SK-MEL-5 (cell line): ENCODE data around the gene PLEKHM2. TPM values are rescaled to one million over a fixed set of nuclear protein-coding genes. Genes with fewer than 3 reads are reported as not detected.

ENCODE experiments used
- DNase-seq: peaks from one replicate; pipeline ENCODE4 v3.0.0-alpha.2; 2016; ENCODE audit warnings: low read depth, low spot score
- in situ Hi-C: cut with HindIII; loops from 2 replicates; pipeline ENCODE4 v1.10.0; 2016; ENCODE audit warnings: low sequenced_read_pairs, high pct_unique_total_duplicates, low pct_unique_long_range_greater_than_20kb
- total RNA-seq: library from RNA; depleted of rRNA; stranded (reverse); fragments of >200 nt; shearing (Covaris generic); gene quantifications from 2 replicates; pipeline ENCODE4 v1.2.3, GENCODE V29; 2014

PLEKHM2 gene
- total RNA-seq, 1 experiment from 2014 or later, result 37.6 TPM

- in situ Hi-C loops, result no loop called here
- no peak for DNase-seq
Observed at GRCh38 chr1:15742339-15742801, 58.2 kb downstream of the PLEKHM2 start, which contains the start of gene TMEM82. TSS of gene TMEM82 (plus strand) at chr1:15742499. CDS start at chr1:15742560, 61 bp downstream.

- DNase-seq, result no peak
- in situ Hi-C loops, result no loop called here
Observed at GRCh38 chr1:15744122-15744679, 60.1 kb downstream of the PLEKHM2 start.

- in situ Hi-C loops, result no loop called here
- no peak for DNase-seq
Observed at GRCh38 chr1:15747378-15747777, 63.3 kb downstream of the PLEKHM2 start.

GRCh38 chr1:15748264-15748663 is 64.1 kb downstream of the PLEKHM2 start:
- in situ Hi-C loops, result no loop called here
- no peak for DNase-seq

- in situ Hi-C loops, result no loop called here
- no peak for DNase-seq
Observed at GRCh38 chr1:15748690-15749398, 64.7 kb downstream of the PLEKHM2 start.

- in situ Hi-C loops, result no loop called here
- no peak for DNase-seq
Observed at GRCh38 chr1:15749399-15750291, 65.5 kb downstream of the PLEKHM2 start.

GRCh38 chr1:15750924-15751323 is 66.8 kb downstream of the PLEKHM2 start:
- in situ Hi-C loops, result no loop called here
- DNase-seq, result no peak

- DNase-seq, result no peak
- in situ Hi-C loops, result no loop called here
Observed at GRCh38 chr1:15751717-15752116, 67.6 kb downstream of the PLEKHM2 start.

- in situ Hi-C loops, result no loop called here
- no peak for DNase-seq
Observed at GRCh38 chr1:15753776-15754175, 69.7 kb downstream of the PLEKHM2 start.

GRCh38 chr1:15755021-15755645 is 71.0 kb downstream of the PLEKHM2 start:
- no peak for DNase-seq
- in situ Hi-C loops, result no loop called here

GRCh38 chr1:15755646-15756040 is 71.5 kb downstream of the PLEKHM2 start:
- in situ Hi-C loops, result no loop called here
- DNase-seq, result no peak

- peak; percentile 68 for DNase-seq
- in situ Hi-C loops, result no loop called here
Observed at GRCh38 chr1:15756143-15757015, 72.3 kb downstream of the PLEKHM2 start.

GRCh38 chr1:15757016-15757543 is 73.0 kb downstream of the PLEKHM2 start:
- in situ Hi-C loops, result no loop called here
- no peak for DNase-seq

GRCh38 chr1:15757575-15758342 is 73.6 kb downstream of the PLEKHM2 start:
- no peak for DNase-seq
- in situ Hi-C loops, result no loop called here

GRCh38 chr1:15758343-15758931 is 74.3 kb downstream of the PLEKHM2 start, which contains the start of gene FBLIM1:
TSS of gene FBLIM1 (plus strand) at chr1:15758795. CDS start at chr1:15764984, 6,189 bp downstream.
- no peak for DNase-seq
- in situ Hi-C loops, result no loop called here
